Esophagus muscularis mucosa (tissue), 3 donors: ENCODE measurements around the gene AFMID.

Experiments
- CTCF ChIP-seq, 3 experiments: fragments of 200-600 bp in 2 of 3; fragments of 450-650 bp in 1 of 3; sonication (generic) in 2 of 3; IDR thresholded peaks; one replicate each; pipeline ENCODE4 v1.5.1; 2017 to 2019; ENCODE audit warnings: antibody characterized with exemption in 3 of 3, mild to moderate bottlenecking in 2 of 3, moderate library complexity in 1 of 3
- POLR2A ChIP-seq: fragments of 450-650 bp; IDR thresholded peaks from one replicate; pipeline ENCODE4 v1.6.1; 2017; ENCODE audit warnings: antibody characterized with exemption, moderate library complexity, mild to moderate bottlenecking, low read depth
- POLR2AphosphoS5 ChIP-seq, 2 donors: sonication (generic); formaldehyde crosslinking; IDR thresholded peaks; one replicate each; pipeline ENCODE4 v1.6.1; 2017; ENCODE audit warnings: antibody characterized with exemption in 2 of 2

DNA sequence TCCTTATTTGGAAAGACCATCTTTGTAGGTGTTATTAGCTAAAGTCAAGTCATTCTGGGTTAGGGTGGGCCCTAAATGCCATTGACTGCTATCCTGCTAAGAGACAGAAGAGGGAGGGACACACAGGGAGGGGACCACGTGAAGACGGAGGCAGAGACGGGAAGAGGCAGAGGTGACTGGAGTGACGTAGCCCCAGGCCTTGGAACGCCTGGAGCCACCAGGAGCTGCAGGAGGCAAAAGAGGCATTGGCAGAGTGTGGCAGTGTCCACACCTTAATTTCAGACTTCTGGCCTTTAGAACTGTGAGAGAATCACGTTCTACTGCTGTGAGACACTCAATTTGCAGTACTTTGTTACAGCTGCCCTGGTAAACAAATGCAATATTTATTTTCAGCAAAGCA is 13.3 kb downstream of the AFMID start:
- TF ChIP-seq POLR2A: no peak
- no peak for TF ChIP-seq POLR2AphosphoS5 (IDR thresholded peaks at IDR 0.05)
- TF ChIP-seq CTCF (IDR thresholded peaks at IDR 0.05): no peak
